Psoas muscle (tissue), 8 donors: ENCODE measurements around the gene RRAS2. TPM values are rescaled to one million over a fixed set of nuclear protein-coding genes. Genes with fewer than 3 reads are reported as not detected.
A peak's percentile ranks its signal among the peaks of the same experiment; 100 is the strongest.

Experiments used
- ATAC-seq, 4 donors: fragments of 200-7000 bp; cut with Tn5 transposase; one replicate each; pipeline ENCODE4 v1.9.1; 2020; ENCODE audit warnings: moderate library complexity in 3 of 4, mild to moderate bottlenecking in 2 of 4
- DNase-seq, 2 donors: peaks; one replicate each; pipeline ENCODE4 v3.0.0-alpha.2; 2020
- H3K27ac ChIP-seq: fragments of 200-600 bp; one replicate; pipeline ENCODE4 v1.8.0; 2022
- H3K27me3 ChIP-seq, 3 donors: fragments of 200-600 bp in 1 of 3; one replicate each; pipeline versions ENCODE4 v1.6.1 to v1.8.0; 2013 to 2022; ENCODE audit warnings: low read length in 2 of 3, mild to moderate bottlenecking in 2 of 3, moderate library complexity in 1 of 3; ENCODE audit not compliant: insufficient read depth in 3 of 3
- H3K36me3 ChIP-seq, 2 donors: fragments of 200-600 bp in 1 of 2; one replicate each; pipeline versions ENCODE4 v1.6.1 to v1.8.0; 2013 to 2022; ENCODE audit warnings: low read depth in 1 of 2, mild to moderate bottlenecking in 1 of 2, moderate library complexity in 1 of 2; ENCODE audit not compliant: insufficient read depth in 1 of 2
- H3K4me1 ChIP-seq: fragments of 200-600 bp; one replicate; pipeline ENCODE4 v1.8.0; 2022
- H3K4me3 ChIP-seq: fragments of 200-600 bp; one replicate; pipeline ENCODE4 v1.8.0; 2022; ENCODE audit warnings: mild to moderate bottlenecking
- H3K9me3 ChIP-seq: fragments of 200-600 bp; one replicate; pipeline ENCODE4 v1.8.0; 2022
- CTCF ChIP-seq: fragments of 200-600 bp; IDR thresholded peaks from one replicate; pipeline ENCODE4 v1.8.0; 2022; ENCODE audit warnings: antibody characterized with exemption
- WGBS, 3 donors: extraction: QIAGEN DNeasy Blood & Tissue Kit; methylation state at CpG; one replicate each; pipeline versions ENCODE4 v1.1.6 to v1.1.7; 2013; 5-methylcytosine and 5-hydroxymethylcytosine counted together
- intact Hi-C, 2 donors: fragments of 100-400 bp; cut with DNase I; formaldehyde crosslinking; loops; one replicate each; pipeline versions ENCODE4 v1.11.0 to v1.14.2; 2022
- polyA plus RNA-seq, 3 donors: library from polyadenylated mRNA; stranded (reverse); fragments of 200-250 nt; gene quantifications; one replicate each; pipeline ENCODE4 v1.2.3, GENCODE V29; 2013
- total RNA-seq, 4 donors: library from RNA; stranded (reverse); fragmentation: NEBNext Ultra II Directional in 2 of 4; extraction: Animal tissue kit (Norgen Biotek cat#: 25700) in 2 of 4; gene quantifications; one replicate each; pipeline versions ENCODE4 v1.2.1 to v1.2.4, GENCODE V29; 2021 to 2023
- donor health status: healthy with polysubstance abuse.
- donor health status: DM: no; HTN: no; CAD: no; lungs with moderate emphysema.
- donor health status: Bipolar disorder and iron deficiency.
- donor health status: healthy.
- donor health status: DM: yes; HTN: yes; CAD: no.
- donor health status: DM: no; HTN: no; CAD: no.
- donor health status: DM: no; HTN: no; CAD: no.
- donor health status: DM: yes; HTN: yes; CAD: no.

Gene RRAS2
- total and polyA plus RNA-seq, 7 donors, result 44.3 to 89.8 (median 54.0) TPM

- Histone ChIP-seq H3K27ac (peak overlapping the region; percentile 67), H3K9me3 (no peaks in the 10 kb centered on the region), H3K4me3 (no peak overlapping the region), H3K27me3 (no peaks in the 10 kb centered on the region), H3K36me3 (no peaks in the 10 kb centered on the region), H3K4me1 (peaks cover 32% of the 10 kb centered on the region)
- ATAC-seq (peak; percentile 32 to 61 (median 48)), DNase-seq (no peak)
- 29 to 42% (median 32%) methylated on average over 1 of the region's 1 CpG for WGBS, 3 donors
- intact Hi-C loops, result no loop called here
- TF ChIP-seq CTCF, result no peak
Measured at GRCh38 chr11:14335712-14336111, 23.3 kb downstream of the RRAS2 start.

DNA sequence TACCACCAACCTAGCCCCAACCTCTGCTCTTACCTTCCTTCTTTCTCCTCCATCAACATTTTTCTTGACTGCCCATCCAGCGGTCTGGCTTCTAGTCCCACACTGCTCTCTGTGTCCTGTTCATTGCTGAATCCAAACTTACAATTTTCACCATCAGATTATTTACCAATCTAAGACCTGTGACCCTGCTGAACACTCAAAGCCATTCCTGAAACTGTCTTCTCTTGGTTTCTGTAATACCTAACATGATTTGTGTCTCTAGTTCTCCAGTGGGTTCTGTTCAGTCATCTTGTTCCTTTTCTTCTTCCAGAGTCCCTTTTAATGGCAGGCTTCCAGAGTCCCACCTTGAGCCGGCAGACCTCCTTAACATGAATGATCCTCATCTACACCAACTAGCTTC is 24.1 kb downstream of the RRAS2 start:
- TF ChIP-seq CTCF, result no peak
- Histone ChIP-seq H3K4me3 (no peak overlapping the region), H3K27ac (no peak overlapping the region), H3K36me3 (no peaks in the 10 kb centered on the region), H3K9me3 (no peaks in the 10 kb centered on the region), H3K4me1 (peaks cover 37% of the 10 kb centered on the region), H3K27me3 (no peaks in the 10 kb centered on the region)
- DNase-seq (no peak), ATAC-seq (no peak)
- WGBS, 3 donors, result 70 to 84% (median 77%) methylated on average over 2 of the region's 2 CpGs
- intact Hi-C loops, result no loop called here

- H3K27me3 ChIP-seq, result no peaks in the 10 kb centered on the region
- ATAC-seq (no peak), DNase-seq (no peak)
- no peak for TF ChIP-seq CTCF
- no peaks in the 10 kb centered on the region for H3K36me3 ChIP-seq
- no peaks in the 10 kb centered on the region for H3K9me3 ChIP-seq
- peaks cover 41% of the 10 kb centered on the region for H3K4me1 ChIP-seq
- no peak overlapping the region for H3K27ac ChIP-seq
- WGBS, 3 donors, result 82 to 94% (median 92%) methylated on average over 1 of the region's 1 CpG
- intact Hi-C loops, result no loop called here
- no peak overlapping the region for H3K4me3 ChIP-seq
Measured at GRCh38 chr11:14334192-14334591, 24.8 kb downstream of the RRAS2 start.

- no peak overlapping the region for H3K4me3 ChIP-seq
- no peak for ATAC-seq
- DNase-seq, result no peak
- peaks cover 37% of the 10 kb centered on the region for H3K4me1 ChIP-seq
- no peaks in the 10 kb centered on the region for H3K27me3 ChIP-seq
- intact Hi-C loops, result no loop called here
- no peak overlapping the region for H3K27ac ChIP-seq
- no peak for TF ChIP-seq CTCF
- 81 to 85% (median 83%) methylated on average over 6 of the region's 6 CpGs for WGBS, 3 donors
- H3K36me3 ChIP-seq, result no peaks in the 10 kb centered on the region
- H3K9me3 ChIP-seq, result no peaks in the 10 kb centered on the region
Measured at GRCh38 chr11:14331476-14332136, 27.4 kb downstream of the RRAS2 start.

- DNase-seq (no peak), ATAC-seq (no peak)
- H3K27ac ChIP-seq, result no peak overlapping the region
- H3K4me1 ChIP-seq, result peaks cover 36% of the 10 kb centered on the region
- H3K4me3 ChIP-seq, result no peak overlapping the region
- intact Hi-C loops, result no loop called here
- H3K9me3 ChIP-seq, result no peaks in the 10 kb centered on the region
- TF ChIP-seq CTCF, result no peak
- 90 to 96% (median 95%) methylated on average over 2 of the region's 2 CpGs for WGBS, 3 donors
- H3K36me3 ChIP-seq, result no peaks in the 10 kb centered on the region
- H3K27me3 ChIP-seq, result no peaks in the 10 kb centered on the region
Measured at GRCh38 chr11:14330881-14331280, 28.1 kb downstream of the RRAS2 start.
